C4-2B (cell line): ENCODE results near the gene TMEM59.
"Not testable (repeated sequence)": the region's sequence is repeated elsewhere in the genome, so short reads cannot be mapped to it uniquely, and the experiment has no call there.

Source experiments
- H3K27ac ChIP-seq: fragments of 450-650 bp; 2 replicates; pipeline ENCODE4 v1.5.1; 2017
- ZFX ChIP-seq: fragments of 450-650 bp; IDR thresholded peaks from 2 replicates; pipeline ENCODE4 v1.6.1; 2017
- TF ChIP-seq, protein P1 (sequence below): fragments of 450-650 bp; conservative IDR thresholded peaks from 2 replicates; pipeline ENCODE4 v1.5.1; 2017; ENCODE audit warnings: mild to moderate bottlenecking

Gene TMEM59

DNA sequence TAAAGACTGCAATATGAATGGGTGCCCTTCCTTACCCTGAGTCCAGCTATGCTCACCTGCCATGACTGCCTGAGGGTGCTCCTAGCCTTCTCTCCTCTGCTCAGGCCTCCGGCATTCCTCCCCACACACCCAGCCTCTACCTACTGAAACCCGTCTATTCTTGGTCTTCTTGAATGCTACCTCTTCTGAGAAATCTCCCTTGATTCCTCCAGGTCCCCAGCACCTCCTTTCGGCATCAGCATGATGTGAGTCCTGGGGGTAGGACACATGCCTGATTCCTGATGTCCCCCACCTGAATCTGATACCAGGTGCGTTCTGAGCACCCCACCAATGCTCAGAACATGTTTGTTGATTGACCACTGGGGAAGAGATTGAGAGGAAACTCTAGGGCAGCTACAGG, 43.6 kb downstream of the TMEM59 start:
- H3K27ac ChIP-seq, result no peak overlapping the region
- TF ChIP-seq, protein P1, sequence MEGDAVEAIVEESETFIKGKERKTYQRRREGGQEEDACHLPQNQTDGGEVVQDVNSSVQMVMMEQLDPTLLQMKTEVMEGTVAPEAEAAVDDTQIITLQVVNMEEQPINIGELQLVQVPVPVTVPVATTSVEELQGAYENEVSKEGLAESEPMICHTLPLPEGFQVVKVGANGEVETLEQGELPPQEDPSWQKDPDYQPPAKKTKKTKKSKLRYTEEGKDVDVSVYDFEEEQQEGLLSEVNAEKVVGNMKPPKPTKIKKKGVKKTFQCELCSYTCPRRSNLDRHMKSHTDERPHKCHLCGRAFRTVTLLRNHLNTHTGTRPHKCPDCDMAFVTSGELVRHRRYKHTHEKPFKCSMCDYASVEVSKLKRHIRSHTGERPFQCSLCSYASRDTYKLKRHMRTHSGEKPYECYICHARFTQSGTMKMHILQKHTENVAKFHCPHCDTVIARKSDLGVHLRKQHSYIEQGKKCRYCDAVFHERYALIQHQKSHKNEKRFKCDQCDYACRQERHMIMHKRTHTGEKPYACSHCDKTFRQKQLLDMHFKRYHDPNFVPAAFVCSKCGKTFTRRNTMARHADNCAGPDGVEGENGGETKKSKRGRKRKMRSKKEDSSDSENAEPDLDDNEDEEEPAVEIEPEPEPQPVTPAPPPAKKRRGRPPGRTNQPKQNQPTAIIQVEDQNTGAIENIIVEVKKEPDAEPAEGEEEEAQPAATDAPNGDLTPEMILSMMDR, result no peak
- no peak for TF ChIP-seq ZFX

DNA sequence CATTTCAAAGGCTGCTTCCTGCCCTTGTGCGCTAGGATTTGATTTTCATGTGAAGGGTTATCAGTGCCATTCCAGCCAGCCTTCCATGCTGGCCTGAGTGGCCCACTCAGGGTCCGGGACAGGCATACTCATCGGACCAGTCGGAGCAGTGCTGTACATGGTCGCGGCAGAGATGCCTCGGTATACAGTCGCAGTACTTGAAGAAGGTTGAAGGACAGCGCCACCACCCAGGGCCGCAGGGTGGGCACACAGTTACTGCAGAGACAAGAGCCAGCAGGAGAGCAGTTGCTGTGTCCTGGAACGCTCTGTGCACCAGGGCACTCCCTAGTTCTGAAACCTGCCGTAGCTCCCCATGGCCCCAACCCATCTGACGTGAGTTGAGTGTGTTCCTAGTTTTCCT, 44.1 kb downstream of the TMEM59 start:
- TF ChIP-seq, protein P1, result no peak
- no peak for TF ChIP-seq ZFX
- H3K27ac ChIP-seq, result no peak overlapping the region

DNA sequence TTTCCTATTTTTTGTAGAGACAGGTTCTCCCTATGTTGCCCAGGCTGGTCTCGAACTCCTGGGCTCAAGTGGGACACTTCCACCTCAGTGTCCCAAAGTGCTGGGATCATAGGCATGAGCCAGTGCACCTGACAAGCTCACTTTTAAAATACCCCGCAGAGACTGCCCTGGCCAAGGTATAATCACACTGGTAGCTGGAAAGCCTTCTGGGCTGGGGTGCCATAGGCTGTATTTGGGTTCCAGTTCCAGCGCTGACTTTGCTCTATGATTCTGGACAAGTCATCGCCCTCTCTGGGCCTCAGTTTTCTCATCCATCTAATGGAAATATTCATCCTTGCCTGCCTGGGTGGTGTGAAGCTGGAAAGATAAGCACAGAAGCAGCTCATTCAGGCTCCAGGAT, 45.4 kb downstream of the TMEM59 start:
- H3K27ac ChIP-seq, result no peak overlapping the region
- TF ChIP-seq, protein P1, result no peak
- no peak for TF ChIP-seq ZFX

DNA sequence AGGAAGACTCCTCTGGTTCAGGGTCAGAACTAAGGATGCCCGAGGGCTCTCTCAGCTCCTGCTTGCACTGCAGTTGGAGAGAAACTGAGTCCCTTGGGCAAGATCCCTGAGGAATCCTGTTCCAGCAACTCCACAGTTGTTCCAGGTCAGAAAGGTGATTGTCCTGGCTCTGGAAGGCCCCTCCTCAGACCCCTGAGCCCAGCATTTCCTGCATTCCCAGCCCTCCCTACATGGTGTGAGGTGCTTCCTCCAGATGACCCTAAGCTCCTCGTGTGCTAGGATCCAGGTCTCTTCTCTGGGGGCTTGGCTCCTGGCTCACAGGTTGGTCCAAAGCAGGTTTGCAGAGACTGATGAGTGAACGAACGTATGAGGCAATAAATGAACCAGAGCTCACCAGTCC, 46.5 kb downstream of the TMEM59 start:
- no peak overlapping the region for H3K27ac ChIP-seq
- TF ChIP-seq, protein P1, result no peak
- TF ChIP-seq ZFX, result no peak

DNA sequence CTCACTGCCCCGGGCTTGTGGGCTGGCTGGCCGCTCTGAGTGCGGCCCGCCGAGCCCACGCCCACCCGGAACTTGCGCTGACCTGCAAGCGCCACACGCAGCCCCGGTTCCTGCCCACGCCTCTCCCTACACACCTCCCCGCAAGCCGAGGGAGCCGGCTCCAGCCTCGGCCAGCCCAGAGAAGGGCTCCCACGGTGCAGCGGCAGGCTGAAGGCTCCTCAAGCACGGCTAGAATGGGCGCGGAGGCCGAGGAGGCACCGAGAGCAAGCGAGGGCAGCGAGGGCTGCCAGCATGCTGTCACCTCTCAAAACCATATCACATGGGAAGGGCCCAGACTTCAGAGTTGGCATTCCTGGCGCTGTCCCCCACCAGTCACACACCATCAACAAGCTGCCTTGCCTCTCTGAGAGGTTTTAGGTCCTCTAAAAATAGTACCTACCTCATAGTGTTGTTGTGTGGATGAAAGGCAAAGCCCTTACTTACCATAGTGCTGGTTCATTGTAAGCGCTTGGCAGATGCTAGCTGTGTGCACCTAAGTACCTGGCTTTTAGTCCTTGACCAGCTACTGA, 48.4 kb downstream of the TMEM59 start:
- no peak overlapping the region for H3K27ac ChIP-seq
- TF ChIP-seq ZFX, result no peak
- TF ChIP-seq, protein P1, result no peak

DNA sequence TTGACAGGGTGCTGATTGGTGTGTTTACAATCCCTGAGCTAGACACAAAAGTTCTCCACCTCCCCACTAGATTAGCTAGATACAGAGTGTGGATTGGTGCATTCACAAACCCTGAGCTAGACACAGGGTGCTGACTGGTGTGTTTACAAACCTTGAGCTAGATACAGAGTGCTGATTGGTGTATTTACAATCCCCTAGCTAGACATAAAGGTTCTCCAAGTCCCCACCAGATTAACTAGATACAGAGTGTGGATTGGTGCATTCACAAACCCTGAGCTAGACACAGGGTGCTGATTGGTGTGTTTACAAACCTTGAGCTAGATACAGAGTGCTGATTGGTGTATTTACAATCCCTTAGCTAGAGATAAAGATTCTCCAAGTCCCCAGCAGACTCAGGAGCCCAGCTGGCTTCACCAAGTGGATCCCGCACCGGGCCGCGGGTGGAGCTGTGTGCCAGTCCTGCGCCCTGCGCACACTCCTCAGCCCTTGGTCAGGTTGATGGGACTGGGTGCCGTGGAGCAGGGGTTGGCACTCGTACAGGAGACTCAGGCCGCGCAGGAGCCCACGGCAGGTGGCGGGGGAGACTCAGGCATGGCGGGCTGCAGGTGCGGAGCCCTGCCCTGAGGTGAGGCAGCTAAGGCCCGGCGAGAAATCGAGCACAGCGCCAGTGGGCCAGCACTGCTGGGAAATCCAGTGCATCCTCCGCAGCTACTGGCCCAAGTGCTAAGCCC, 49.1 kb downstream of the TMEM59 start:
- H3K27ac ChIP-seq, result not testable (repeated sequence)

DNA sequence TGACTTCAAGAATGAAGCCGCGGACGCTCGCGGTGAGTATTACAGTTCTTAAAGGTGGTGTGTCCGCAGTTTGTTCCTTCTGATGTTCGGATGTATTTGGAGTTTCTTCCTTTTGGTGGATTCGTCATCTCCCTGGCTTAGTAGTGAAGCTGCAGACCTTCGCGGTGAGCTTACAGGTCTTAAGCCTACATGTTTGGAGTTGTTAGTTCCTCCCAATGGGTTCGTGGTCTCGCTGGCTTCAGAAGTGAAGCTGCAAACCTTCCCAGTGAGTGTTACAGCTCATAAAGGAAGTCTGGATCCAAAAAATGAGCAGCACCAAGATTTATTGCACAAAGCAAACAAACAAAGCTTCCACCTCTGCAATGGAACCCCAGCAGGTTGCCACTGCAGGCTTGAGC, 49.8 kb downstream of the TMEM59 start:
- TF ChIP-seq, protein P1, result no peak
- no peak overlapping the region for H3K27ac ChIP-seq
